ENCODE results near the gene TTC34. TPM values are rescaled to one million over a fixed set of nuclear protein-coding genes. Genes with fewer than 3 reads are reported as not detected.

Gene TTC34
- total RNA-seq, 1 donor from 2014 or later, result 0.16 TPM

DNA sequence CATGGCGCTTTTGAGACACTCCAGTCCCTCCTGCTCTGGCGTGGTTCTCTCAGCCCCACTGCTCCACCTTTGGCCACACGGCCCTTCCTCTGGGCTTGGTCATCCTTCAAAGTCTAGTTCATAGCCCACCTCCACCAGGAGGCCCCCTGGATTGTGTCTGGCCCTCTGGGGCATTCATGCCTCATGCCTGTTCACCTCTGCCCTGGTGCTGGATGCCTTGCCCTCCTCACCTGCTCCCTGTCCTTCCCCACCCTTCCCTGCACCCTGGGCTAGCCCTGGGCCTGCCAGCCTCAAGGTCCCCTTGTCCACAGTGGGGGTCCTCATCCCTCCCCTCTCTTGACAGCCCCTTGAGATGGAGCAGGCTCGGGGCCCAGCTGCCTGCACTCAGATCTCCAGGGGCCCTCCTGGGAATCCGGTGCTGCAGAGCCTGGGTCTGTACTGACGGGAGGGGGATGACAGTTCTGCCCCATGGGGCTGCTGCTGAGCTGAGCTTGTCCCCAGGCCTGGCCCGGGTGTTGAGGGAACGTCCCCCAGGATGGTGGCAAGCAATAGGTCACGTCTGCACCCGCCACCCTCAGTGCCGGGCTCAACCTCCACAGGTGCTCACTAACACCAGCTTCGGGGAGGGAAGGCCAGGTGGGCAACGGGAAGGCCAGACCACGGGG lies 196.5 kb downstream of the TTC34 start:
- no peak for DNase-seq

DNA sequence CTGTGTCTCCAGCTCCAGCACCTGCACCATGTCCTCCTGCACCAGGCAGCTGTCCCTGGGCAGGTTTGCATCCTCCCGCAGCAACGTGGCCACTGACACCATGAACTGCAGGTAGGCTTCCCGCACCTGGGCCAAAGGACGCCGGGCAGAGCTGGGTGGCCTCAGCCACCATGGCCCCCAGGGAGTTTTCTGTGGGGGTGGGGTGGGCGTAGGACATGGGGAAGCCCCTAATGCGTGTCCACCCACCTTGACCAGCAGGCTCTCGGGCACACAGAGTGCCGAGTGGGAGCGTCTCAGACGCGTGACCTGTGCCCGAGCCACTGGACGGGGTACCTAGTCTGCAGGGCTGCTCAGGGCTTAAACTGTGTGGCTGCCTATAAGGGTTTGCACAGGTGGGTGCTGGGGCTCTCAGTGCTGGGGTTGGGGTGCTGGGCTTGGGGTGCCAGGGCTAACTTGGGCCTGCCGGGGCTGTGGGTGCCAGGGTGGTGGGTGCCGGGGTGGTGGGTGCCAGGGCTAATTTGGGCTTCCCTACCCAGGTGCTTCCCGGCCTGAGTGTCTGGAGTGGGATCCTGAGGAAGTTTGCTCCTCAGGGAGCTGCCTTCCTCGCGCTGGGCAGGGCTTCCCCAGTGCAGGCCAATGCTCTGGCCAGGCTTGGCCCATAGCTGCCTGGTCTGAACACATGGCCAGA lies 197.2 kb downstream of the TTC34 start:
- DNase-seq, result no peak

DNA sequence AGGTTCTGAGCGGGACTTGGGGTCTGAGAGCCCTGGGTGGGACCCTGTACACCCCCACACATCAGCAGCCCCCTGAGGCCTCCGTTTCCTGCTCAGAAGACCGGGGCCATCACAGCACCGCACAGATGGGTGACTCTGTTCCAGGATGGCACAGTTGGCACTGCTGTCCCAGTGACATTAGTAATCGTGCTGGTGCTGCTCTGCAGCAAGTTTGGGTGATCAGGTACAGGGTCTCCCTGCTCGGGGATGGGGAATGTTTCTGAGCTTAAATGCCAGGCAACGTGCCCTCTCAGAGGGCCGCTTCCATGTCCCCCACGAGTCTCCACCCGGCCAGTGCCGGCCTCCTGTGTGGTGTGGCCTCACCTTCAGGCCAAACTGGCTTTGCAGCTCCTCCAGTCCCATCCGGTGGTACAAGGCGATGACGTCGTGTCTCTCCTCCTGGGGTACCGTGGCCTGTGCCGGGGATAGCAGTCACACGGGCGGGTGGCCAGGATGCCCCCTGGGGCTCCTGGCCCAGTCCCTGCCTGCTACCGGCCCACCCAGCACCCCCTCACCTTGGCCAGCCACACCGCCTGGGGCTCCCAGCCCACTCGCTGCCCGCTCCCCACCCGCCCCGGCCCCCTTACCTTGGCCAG lies 197.9 kb downstream of the TTC34 start:
- no peak for DNase-seq

DNA sequence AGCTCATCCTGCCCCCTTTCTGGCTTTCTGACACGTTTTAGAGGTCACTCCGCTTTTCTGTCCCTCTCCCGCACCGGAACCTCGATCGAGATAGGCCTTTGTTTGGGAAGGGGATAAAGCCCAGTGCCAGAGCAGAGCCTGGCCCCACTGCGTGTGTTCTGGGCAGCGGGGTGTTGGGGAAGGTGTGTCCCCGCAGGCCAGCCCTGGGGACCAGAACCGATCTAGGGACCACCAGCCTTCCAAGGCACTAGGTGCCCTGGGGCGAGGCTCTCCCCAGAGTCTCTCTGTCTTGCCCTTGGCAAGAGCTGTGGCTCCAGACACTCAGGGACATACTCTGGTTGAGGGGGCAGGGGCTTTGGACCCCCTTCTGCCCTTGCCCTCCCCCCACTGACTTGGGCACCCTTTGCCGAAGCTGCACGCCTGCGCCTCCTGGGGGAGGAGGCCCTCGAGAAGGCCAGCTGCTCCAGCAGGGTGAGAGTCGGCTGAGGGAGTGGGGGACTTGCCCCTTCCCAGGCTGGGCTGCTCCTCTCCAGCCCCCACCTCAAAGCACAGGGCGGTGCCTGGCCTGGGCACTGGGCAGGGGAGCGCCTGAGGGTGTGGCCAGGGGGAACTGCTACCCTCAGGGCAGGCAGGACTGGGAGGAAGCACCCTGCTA lies 198.5 kb downstream of the TTC34 start:
- DNase-seq, result no peak

DNA sequence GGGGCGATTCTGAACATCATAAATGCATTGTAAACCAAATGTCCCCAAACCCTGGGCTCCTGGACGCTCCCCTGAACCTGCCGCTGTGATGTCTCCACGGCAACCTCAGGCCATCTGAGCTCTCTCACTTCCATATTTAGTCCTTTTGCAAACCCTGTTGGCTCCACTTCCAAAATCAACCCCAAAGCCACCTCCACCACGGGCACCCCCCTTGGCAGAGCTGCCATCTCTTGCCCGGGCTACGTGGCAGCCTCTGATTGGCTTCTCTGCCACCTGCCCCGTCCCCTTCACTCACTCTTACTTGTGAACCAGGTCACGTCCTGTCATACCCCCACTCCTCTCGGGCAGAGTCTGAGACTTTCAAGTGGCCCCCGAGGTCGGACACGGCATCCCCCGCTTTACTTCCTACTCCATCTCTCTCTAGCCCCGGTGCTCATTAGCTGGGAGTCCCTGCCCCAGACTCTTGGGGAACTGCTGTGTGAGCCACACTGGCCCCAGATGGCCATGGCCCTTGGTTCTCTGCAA lies 199.1 kb downstream of the TTC34 start:
- DNase-seq, result no peak

DNA sequence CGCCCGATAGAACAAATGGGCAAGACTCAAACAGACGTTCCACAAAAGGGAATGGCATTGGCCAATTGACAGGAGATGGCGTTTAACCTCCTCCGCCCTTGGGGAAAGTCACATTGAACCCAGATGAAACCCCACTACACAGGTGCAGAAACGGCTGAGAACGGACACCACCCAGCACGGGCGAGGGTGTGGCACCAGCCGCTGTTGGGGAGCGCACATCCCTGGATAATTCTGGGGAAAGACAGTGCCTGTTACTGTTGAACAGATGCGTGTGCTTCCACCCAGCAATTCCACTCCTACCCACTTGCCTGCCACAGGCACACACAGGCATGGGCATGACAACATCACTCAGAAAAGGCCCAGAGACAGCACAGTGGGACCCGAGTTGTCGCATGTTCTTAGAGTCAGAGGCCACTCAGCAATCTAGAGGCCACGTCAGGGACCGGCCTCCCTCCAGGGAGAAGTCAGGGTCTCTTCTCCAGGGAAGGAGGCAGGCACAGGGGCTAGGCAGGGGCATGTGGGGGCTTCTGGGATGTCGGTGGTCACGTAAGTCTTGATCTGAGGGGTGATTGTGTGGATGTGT lies 199.7 kb downstream of the TTC34 start:
- no peak for DNase-seq

DNA sequence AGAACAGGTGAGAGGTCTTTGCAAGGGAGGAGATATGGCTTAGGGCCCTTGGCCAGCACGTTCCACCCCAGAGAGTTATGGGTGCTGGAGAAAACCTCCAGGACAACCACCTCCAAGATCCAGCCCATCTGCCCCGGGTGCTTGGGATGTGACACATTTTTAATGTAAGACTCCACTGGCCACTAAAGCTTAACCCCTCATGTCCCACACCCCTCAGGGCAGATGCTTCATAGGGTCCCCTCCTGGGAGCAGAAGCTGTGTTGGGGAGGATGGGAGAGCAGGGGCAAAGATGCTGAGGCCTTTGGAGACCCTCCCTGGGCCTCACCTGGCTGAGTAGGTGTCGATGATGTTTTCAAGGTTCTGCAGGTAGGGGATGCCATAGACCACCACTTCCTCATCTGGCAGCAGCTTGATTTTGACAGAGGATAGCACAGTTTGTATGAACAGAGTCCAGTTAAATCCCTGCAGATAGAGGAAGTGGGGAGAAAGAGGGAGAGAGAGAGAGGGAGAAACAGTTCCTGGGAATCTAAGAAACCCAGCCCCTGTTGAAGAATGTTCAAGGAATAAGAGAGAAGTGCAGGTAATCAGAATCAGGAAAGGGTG lies 203.1 kb downstream of the TTC34 start:
- no peak for DNase-seq

DNA sequence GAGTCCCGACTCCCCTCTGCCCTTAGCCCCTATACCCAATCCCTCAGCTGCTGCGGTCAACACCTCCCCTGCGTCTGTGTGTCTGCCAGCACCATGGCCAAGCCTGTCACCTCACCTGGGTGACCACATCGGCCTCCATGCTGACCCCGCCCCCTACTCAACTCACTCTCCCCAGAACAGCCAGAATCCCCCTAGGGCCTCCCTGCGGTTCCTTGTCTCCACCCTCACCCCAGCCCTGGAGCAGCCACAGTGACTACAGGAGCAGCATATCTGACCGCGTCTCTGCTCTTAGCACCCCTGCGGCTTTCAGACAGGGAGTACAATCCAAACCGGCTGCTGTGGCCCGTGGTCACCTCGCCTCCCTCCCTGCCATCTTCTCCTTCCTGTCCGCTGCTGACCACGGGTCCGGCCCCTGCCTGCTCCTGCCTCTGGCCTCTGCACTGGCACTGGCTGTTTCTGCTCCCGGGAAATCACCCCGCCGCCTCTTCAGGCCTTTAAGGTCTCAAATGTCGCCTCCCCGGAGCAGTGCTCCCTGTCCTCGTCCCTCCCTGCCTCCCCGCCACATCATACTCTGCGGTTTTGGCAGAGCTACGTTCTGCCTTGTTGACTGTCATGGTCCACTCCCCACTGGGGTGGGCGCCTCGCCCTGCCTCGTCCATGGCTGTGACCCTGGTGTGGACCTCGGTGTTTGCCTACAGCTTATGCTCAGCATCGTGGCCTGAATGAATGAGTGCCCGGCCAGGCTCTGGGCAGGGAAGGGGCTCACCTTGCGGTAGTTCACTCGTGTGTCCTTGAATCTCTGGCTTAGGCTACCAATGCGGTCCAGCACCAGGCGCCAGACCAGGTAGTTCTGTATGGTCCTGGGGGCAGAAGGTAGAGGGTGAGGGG lies 203.8 kb downstream of the TTC34 start:
- no peak for DNase-seq

DNA sequence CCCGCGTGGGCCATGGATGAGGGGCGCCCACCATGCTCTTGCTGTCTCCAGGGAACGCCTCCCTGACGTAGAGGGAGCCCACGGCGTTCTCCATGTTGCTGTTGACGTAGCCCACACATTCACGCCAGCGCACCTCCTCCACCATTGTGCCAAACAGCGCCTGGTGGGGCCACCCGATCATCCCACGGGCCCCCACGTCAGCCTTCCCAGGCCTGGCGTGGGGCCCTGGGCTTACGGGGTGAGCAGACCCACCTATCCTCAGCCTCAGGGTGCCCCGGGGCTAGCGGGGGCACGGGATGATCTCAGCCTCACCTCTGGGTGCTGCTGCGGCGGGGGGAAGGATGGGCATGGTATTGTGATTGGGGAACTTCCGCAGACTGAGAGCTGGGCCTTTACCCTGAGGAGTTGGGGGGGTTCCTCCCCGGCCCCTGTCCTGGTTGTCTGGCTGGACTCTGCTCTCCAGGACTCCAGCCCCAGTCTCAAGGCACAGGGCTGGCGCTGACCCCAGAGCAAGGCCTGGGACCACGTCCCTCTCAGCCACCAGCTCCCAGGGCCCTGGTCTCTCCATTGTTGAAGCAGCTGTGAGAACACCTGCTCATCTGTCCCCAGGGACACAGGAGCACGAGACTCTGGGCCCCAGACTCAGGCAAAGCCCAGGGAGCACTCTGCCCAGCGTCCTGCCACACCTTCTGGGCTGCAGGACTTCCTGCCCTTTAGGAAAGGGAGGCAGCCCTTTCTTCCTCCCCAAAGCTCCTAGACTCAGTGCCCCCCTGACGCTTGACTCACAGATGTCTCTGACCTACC lies 204.8 kb downstream of the TTC34 start:
- no peak for DNase-seq

DNA sequence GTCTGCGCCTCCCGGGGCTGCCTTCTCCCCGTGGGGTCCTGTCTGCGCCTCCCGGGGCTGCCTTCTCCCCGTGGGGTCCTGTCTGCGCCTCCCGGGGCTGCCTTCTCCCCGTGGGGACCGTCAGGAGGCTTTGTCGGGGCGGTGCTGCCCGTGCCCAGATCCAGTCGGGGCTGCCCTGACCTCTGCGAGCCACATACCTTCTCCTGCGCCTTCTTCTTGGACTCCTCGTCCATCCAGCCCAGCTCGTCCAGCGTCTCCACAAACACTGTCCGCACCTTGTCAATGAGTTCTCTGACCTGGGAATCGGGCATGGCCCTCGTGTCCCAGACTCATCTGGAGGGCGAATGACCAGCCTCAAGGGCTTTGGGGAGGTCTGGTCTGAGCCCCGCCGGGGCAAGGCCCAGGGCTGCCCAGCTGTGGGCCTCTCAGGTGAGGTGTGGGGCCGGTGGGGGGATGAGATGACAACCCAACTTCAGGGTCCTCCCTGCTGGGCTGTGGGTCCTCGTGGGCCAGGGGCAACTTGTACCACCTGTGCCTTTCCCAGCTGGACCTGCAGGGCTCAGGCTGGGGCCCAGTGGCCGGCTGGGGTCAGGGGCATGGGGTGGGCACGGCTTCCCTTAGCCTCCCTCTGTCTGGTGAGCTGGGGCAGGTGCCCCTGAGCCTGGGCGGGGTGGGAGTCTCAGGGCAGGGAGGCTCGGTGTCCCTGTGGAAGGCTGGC lies 205.5 kb downstream of the TTC34 start:
- DNase-seq, result no peak

DNA sequence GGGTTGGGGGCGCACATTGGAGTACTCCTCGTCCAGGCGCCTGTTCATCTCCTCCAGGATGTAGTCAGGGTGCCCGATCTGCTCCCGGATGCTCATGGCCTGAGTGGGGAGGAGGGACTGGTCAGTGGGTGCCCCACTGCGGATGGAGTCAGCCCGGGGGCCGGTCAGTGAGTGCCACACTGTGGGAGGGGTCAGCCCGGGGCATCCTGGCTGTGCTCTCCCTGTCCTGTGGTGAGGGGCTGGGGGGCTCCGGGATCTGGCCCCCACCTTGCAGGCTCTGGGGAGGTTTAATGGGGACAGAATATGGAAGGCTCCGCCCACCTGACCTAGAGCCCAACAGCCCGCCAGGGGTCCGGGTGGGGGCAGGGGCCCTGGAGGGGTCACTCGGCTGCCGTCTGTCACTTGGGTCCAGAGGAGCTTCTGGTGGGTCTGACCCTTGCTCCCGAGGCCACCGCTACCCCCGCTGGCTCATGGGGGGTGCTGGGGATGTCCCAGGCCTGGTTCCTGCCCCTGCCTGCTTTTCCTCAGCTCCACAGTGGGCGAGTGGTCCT lies 206.2 kb downstream of the TTC34 start:
- no peak for DNase-seq

DNA sequence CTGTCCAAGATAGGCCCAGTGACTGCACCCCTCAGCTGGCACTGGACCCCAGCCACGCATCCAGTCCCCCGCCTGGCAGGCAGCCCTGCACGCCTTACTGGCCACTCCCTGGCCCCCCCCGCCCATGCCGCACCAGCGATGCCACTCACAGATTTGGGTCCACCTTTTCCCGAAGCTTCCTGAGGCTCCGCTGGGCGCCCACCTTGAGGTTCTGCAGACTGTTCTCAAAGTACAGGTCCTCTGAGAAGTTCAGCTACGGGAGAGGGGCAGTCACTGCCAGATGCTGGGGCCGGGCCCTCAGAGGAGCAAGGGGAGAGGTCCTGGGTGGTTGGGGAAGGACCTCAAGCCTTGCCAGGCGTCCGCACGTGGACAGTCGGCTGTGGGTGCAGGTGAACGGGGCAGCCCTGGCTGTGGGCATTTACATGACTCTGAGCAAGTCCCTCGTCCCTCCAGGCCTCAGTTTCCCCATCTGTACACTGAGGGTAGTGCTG lies 206.8 kb downstream of the TTC34 start:
- DNase-seq, result no peak

DNA sequence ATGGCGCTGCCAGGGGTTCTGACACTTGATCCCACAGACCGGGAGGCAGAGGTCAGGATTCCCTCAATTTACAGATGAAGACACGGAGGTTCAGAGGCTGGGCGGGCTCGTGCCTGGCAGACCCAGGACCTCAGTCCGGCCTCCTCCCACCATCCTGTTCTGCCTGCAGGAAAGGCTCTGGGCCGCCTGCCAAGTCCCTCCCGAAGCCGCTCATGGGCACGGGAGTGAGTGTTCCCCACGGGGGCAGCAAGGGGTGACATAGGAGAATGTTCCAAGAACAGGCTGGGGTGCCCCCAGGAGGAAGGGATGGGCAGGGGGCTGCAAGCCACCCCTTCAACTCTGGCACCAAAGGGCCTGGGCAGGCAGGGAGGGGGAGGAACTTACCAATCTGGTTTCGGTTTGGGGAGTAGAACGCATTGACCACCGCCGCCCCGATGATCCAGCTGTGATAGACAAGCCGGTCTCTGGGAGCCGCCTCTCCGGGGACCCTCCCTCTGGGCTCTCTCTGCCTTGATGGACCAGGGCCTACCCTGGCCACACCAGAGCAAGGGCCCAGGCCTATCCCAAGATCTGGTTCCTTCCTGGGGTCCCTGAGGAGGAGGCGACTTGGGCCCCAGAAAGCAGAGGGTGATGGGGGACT lies 207.4 kb downstream of the TTC34 start:
- no peak for DNase-seq

DNA sequence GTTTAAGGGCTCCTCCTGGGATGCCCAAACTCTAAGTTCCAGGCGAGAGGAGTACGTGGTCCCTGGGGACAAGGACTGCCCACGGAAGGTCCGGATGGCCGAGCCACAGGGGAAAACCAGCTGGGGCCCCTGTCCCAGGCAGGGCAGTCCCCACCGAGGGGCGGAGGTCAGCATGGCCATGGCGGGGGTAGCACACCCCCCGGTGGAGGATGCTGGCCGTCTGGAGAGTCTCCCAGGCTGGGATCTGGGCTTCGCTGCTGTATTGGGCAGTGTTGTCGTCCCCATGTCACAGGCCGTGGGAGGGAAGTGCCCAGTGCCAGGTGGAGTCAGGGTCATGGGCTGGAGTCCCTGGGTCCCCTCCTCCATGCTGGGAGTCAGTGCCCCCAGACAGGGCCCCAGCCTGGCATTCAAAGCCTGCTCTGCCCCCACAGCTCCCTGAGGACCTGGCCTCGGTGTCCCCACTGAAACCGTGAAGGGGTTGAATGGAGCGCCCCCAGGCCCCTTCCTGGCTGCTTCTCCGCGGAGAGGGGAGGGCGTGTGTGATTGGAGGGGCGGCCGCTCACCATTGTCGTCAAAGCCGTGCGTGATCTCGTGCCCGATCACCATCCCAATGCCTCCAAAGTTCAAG lies 208.1 kb downstream of the TTC34 start:
- no peak for DNase-seq

DNA sequence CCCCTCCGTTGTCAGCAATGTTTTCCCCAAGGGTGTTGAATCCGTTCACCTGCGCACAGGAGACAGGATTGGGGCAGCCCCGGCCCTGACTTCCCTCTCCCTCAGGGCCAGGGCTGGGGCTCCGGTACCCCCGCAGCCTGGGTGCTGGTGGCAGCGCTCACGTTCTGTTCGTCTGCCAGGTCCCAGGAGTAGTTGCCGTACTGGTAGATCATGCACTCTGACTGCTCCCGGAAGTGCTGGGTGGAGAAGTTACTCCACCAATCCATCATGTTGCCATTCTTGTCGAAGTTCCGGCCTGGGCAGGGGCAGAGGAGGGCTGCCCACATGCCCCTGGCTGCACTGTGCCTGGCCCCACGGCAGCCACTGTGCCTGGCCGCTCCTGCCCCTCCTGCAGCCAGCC lies 208.8 kb downstream of the TTC34 start:
- DNase-seq, result no peak

DNA sequence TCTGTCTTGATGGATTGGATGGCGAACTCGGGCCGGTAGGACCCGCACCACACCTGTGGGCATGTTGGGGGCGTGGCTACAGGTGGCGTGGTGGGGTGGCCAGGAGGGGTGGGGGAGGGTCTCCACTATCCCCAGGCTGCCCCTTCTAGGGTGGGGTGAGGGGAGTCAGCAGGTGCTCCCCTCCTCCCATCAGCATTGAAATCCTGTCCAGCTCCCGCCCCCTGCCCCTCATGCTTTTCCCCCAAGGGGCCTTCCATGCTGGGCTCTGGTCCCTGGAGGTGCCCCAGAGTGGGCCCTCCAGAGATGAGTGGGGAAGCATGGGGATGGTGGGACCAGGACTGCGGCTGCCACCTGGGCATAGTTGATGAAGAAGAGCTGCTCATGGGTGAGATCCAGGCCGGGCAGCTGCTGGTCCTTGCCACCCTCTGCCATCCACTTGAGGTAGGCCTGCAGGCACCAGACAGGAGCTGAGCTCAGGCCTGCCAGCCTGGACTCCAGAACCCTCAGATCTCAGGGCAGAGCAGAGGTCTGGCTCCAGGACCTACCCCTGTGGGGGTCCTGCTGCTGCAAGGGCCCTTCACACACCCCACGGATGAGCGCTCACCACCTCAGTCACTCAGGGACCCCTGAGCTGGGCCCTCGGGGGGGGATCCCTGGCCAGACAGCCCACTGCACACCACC lies 209.8 kb downstream of the TTC34 start:
- DNase-seq, result no peak

DNA sequence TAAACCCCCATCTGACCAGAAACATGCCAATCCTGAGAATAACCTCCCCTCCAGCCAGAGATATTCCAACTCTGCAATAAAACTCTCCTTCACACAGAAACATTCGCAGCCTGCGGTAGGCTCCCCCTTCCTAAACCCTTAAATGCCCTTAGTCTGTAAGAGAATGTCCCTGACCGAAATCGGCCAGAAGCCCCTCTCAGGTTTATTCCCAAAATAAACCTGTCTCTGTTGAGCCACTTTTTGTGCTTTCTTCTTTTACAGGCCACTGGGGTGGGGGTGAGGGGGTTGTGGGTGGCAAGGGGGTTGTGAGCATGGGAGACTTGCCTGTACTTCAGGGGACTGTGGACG lies 210.3 kb downstream of the TTC34 start:
- DNase-seq, result no peak

Measured in occipital lobe (tissue), 2 donors.